Activated T-helper 1 cell treated with anti-CD3 and anti-CD28 coated beads, Interleukin-2, amount 50 U/mL, for 16 hours (primary cell): ENCODE data around the gene SBF2.
"Not testable (repeated sequence)": the region's sequence is repeated elsewhere in the genome, so short reads cannot be mapped to it uniquely, and the experiment has no call there.

Experiments used
- DNase-seq, 2 donors: peaks; one replicate each; pipeline ENCODE4 v3.0.0-alpha.2; 2020; ENCODE audit warnings: low read depth in 1 of 2, low spot score in 1 of 2

Gene SBF2

DNA sequence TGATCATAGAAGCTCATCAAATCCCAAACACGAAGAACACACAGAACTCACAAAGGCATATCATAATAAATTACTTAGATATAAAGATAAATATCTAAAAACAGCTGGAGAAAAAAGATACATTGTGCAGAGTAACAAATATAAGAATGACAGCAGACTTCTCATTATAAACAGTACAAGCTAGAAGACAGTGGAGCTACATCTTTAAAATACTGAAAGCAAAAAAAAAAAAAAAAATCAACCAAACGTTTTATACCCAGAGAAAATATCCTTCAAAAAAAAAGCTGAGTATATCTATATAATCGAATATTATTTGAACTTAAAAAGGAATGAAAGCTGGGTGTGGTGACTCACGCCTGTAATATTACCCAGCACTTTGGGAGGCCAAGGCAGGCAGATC lies 90.0 kb downstream of the SBF2 start:
- DNase-seq: no peak

DNA sequence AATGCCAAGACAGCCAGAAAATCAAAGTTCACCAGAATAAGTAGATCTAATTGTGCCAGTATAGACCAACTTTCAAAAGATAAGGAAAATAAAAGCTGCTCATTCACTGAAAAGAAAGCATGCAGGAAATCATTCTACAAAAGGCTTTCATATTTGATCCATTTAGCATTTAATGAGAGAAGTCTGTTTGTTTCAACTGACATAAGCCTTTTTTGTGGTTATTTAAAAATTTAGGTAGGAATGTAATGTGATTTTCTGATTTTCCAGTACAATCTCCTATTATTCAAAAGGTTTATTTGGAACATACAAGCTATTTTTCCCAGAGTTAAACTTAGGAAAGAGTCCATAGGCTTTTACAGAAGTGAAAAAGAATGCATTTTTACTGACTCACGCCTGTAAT lies 92.7 kb downstream of the SBF2 start:
- DNase-seq: no peak

GRCh38 chr11:10197091-10197490 lies 96.9 kb downstream of the SBF2 start:
- DNase-seq: no peak

DNA sequence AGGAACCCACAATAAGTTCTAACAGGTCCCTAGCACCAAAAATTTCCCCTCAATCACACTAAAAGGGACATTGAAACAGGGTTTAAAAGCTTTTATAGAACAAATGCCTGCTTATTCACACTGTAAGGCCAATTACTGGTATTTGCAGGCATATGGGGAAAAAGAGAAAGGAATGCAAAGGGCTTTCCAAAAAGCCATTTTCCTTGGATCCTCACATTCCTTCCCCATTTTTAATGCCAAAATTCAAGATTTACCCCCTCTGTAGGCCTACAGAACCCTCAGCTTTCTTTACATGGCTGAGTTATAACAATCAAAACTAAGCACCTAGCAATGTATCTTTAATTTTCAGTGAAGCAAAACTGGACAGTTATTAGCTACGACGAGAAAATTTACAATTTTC lies 102.0 kb downstream of the SBF2 start:
- DNase-seq: no peak

GRCh38 chr11:10181811-10182210 lies 112.2 kb downstream of the SBF2 start:
- DNase-seq: no peak

- DNase-seq: no peak
Observed at GRCh38 chr11:10164621-10165020, 129.4 kb downstream of the SBF2 start.

- DNase-seq: no peak
Observed at GRCh38 chr11:10162222-10162621, 131.8 kb downstream of the SBF2 start.

- DNase-seq: no peak
Observed at GRCh38 chr11:10160350-10160749, 133.7 kb downstream of the SBF2 start.

- no peak for DNase-seq
Observed at GRCh38 chr11:10158461-10158860, 135.6 kb downstream of the SBF2 start.

GRCh38 chr11:10155793-10156490 lies 138.1 kb downstream of the SBF2 start:
- no peak for DNase-seq

DNA sequence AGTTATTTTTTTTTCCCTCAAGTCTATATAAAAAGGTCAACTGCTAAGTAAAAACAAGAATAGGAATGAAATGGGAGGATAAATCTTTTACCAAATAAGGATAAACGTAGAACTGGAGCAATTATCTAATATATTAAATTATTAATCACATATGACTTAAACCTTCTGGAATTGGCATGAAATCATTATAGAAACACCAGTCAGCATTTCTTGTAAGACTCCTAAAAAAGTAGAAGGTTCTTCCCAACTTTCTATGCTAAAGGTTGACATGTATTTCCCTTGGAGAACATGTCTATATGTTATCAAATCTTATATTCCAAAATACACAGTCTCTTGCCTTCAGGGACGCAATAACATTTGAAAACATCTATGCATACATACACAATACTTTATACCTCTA lies 143.2 kb downstream of the SBF2 start:
- no peak for DNase-seq

- no peak for DNase-seq
Observed at GRCh38 chr11:10149553-10149952, 144.5 kb downstream of the SBF2 start.

- no peak for DNase-seq
Observed at GRCh38 chr11:10147195-10147594, 146.8 kb downstream of the SBF2 start.

DNA sequence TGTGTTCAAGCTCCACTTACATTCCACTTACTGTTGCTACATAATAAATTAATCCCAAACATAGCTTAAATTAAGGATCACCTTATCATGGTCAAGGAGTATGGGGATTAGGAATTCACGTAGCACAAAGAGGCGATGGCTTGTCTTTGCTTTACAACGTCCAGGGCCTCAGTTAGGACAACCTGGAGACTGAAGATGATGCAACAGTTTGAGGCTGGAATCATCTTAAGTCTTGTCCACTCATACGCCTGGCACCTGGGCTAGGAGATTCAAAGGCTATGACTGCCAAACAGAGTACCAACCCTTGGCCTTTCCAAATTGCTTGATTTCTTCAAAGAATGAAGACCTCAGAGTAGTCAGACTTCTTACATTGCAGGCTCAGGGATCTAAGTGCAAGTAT lies 149.1 kb downstream of the SBF2 start:
- no peak for DNase-seq

DNA sequence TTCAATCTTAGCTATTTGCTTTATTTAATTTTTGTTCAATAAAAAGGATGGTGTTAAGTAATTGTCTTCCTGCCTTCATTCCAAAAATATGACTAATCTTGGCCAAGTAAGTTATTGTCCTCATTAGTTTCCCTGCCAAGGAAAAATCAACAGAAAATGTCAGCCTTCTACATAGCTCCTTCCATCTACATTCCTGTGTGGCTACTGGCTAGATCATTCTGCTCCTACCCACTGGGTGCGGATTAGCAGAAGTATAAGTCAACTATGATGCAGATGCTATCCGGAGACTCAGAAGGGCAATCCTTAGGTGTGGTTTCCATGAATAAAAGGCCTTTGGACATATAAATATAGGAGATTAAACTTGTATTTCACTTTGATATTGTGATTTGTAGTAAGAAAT lies 154.4 kb downstream of the SBF2 start:
- DNase-seq: no peak

- no peak for DNase-seq
Observed at GRCh38 chr11:10139143-10139542, 154.9 kb downstream of the SBF2 start.

GRCh38 chr11:10134975-10135481 lies 159.0 kb downstream of the SBF2 start:
- no peak for DNase-seq

- DNase-seq: not testable (repeated sequence)
Observed at GRCh38 chr11:10134226-10134625, 159.8 kb downstream of the SBF2 start.

GRCh38 chr11:10133251-10133650 lies 160.8 kb downstream of the SBF2 start:
- not testable (repeated sequence) for DNase-seq

DNA sequence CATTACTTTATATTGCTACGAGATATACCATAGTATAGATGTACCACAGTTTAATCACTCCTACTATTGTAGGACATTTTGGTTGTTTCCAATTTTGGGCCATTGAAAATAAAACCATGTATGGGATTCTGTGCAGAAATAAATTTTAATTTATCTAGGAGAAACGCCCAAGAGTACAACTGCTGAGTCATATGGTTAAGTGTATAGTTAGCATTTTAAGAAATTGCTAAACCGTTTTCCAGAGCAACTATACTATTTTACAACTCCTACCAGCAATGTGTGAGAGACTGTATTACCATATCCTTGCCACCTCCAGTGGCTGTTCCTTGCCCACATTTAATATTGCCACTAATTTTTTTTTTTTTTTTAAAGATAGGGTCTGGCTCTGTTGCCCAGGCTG lies 163.1 kb downstream of the SBF2 start:
- no peak for DNase-seq

DNA sequence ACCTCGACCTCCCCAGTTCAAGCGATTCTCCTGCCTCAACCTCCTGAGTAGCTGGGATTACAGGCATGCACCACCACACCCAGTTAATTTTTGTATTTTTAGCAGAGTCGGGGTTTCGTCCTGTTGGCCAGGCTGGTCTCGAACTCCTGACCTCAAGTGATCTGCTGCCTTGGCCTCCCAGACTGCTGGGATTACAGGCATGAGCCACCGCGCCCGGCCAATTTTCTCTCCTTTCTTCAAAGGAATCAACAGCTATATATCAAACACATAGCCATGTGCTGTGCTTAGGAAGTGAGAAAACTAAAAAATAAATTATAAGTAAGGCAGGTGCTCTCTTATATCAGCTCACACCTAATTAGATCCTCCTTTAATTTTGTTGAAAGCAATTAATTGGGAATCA lies 164.8 kb downstream of the SBF2 start:
- not testable (repeated sequence) for DNase-seq

- DNase-seq: no peak
Observed at GRCh38 chr11:10125522-10126133, 168.4 kb downstream of the SBF2 start.
